GM19240 (cell line): ENCODE results near the gene CHD6.

ENCODE experiments used
- DNase-seq: peaks from one replicate; pipeline ENCODE4 v3.0.0; 2011; ENCODE audit warnings: low spot score; ENCODE audit not compliant: insufficient read length

CHD6 gene

DNA sequence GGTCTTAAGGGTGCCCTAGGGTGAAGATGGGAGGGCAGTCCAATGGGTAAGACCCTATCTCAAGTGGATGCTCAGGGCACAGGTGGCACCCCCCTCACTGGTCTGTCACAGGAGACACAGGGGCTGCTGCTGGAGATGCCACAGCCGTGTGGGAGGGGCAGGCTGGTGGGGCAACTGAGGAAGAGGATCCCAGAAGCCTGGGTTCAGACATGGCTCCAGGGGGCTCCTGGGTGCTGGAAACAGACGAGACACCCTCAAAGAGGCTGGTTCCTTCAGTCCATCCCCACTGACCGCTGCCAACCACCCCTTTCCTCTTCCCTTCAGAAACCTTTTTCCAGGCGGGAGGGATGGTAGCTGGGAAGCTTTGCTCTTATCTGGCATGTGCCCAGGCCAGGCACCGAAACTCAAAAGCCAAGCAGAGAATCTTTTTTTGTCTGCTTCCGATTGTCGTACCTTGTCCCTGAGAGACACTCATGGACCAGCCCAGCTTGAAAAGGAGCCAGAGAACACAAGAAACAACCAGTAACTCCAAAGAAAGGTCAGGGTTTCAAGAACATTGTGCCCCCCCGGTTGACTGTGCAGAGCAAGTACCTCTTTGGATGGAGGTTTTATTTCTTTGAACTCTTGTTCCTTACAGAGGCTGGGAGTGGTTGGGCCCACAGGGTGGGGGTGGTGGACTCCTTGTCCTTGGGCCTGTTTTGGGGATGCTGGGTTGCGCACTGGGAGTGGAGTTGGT lies 223.1 kb downstream of the CHD6 start:
- no peak for DNase-seq

- no peak for DNase-seq
These were observed 224.1 kb downstream of the CHD6 start for GRCh38 chr20:41394081-41394480.

- DNase-seq: no peak
These were observed 224.5 kb downstream of the CHD6 start for GRCh38 chr20:41393705-41394066.

- DNase-seq: no peak
These were observed 225.1 kb downstream of the CHD6 start for GRCh38 chr20:41392871-41393704.

- DNase-seq: no peak
These were observed 225.9 kb downstream of the CHD6 start for GRCh38 chr20:41392295-41392694.

DNA sequence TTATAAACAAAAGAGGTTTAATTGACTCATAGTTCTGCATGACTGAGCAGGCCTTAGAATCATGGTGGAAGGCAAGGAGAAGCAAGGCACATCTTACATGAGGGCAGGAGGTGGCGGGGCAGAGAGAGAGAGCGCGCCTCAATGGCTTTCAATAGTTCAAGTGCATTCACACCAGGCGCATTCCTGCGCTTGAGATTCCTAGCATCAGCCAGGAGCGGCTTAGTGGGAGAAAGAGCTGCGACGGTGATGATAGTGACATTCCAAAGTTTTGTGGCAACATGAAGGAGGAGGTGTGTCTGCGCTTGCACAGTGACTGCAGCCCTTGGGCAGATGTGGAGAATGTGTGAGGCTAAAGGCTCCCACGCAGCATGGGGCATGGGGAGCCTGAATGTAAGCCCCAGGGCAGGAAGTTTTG lies 226.6 kb downstream of the CHD6 start:
- no peak for DNase-seq

DNA sequence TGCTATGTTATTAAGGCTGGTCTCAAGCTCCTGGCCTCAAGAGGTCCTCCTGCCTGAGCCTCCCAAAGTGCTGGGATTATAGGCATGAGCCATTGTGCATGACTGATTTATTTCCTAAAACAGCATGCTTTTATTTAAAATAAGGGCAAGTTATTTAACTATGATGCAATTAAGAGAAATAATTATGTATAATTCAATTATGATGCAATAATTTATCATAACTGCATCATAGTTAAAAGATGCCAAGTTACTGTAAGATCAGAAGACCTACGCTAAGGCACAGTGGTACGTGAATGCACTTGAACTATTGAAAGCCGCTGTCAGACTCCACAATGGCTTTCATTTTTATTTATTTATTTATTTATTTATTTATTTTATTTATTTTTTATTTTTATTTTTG lies 227.3 kb downstream of the CHD6 start:
- no peak for DNase-seq

- DNase-seq: no peak
These were observed 230.7 kb downstream of the CHD6 start for GRCh38 chr20:41387444-41387851.

- DNase-seq: no peak
These were observed 231.4 kb downstream of the CHD6 start for GRCh38 chr20:41386502-41387427.

GRCh38 chr20:41382791-41383305 lies 235.3 kb downstream of the CHD6 start:
- no peak for DNase-seq

DNA sequence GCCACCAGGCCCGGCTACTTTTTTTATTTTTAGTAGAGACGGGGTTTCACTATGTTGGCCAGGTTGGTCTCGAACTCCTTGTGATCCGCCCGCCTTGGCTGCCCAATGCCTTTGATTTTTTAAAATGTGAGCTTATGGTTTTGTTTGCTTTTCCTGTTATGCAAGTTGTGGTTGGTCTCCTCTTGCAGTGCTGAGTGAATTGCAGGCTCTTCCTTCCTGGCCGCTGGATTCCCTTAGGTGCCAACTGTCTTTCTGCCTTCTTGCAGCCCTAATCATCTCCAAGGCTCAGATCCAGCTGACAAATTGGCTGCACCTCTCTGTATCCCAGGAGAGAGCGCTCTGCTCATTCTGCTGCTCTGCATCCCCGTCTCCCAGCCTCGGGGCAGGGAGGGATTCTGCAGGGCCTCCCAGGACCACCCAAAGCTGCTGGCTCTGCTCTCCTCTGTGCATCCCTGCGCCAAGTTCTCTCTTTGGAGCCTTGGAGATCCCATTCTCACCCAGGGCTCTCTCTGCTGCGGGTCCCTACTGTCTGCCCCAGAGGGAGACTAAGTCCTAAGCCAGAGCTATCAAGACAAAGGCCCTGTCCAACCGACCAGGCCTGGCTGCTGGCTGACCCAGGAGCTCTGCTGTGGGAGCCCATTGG lies 237.5 kb downstream of the CHD6 start:
- DNase-seq: no peak

DNA sequence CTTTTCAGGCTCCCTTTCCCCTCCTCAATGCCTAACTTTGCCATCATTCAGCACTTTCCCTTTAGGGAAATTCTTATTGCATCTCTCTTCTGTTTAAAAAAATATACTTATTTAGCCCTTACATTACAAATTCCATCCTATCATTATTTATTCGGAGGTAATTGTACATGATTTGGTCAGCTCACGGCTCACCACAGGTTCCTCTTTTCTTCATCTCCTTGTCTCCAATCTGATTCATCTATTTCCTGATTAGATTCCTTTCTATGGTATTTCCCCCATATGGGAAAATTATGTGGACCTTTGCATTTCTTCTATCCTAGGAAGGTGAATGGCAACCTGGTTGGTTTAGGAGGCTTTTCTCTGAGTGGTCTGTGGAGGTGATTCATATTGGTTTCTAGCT lies 238.6 kb downstream of the CHD6 start:
- DNase-seq: no peak

GRCh38 chr20:41377275-41377674 lies 240.9 kb downstream of the CHD6 start:
- DNase-seq: no peak

DNA sequence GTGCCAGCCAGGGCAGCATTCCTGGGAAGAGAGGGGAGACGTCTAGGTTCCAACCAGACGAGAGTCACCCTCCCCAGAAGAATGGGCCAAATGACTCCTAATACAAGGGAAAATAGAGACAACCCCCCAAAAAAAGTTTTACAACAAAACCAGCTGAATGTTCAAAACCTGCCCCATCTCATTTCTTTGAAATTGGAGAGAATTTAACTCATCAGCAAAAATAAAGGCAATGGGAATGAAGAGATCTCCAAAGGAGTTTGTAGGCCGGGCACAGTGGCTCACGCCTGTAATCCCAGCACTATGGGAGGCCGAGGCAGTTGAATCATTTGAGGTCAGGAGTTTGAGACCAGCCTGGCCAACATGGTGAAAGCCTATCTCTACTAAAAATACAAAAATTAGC lies 241.8 kb downstream of the CHD6 start:
- DNase-seq: no peak

DNA sequence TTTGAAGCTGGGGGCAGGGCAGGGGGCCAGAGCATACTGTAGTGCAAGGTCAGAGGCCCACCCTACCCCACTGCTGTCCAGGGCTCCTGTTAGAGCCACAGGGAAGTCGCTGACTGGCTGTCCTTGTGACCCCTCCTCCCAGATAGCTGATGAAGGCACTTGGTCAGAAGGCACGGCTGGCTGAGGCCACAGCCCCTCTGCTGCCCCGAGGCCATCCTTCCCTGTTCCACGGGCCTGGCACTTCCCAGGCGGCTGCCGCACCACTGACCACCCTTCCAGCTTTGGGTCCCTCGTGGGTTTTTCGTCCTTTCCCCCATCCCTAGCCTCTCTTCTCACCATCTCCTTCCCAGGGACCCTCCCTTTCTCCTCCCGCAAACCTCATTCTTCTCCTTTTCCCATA lies 242.3 kb downstream of the CHD6 start:
- DNase-seq: no peak

DNA sequence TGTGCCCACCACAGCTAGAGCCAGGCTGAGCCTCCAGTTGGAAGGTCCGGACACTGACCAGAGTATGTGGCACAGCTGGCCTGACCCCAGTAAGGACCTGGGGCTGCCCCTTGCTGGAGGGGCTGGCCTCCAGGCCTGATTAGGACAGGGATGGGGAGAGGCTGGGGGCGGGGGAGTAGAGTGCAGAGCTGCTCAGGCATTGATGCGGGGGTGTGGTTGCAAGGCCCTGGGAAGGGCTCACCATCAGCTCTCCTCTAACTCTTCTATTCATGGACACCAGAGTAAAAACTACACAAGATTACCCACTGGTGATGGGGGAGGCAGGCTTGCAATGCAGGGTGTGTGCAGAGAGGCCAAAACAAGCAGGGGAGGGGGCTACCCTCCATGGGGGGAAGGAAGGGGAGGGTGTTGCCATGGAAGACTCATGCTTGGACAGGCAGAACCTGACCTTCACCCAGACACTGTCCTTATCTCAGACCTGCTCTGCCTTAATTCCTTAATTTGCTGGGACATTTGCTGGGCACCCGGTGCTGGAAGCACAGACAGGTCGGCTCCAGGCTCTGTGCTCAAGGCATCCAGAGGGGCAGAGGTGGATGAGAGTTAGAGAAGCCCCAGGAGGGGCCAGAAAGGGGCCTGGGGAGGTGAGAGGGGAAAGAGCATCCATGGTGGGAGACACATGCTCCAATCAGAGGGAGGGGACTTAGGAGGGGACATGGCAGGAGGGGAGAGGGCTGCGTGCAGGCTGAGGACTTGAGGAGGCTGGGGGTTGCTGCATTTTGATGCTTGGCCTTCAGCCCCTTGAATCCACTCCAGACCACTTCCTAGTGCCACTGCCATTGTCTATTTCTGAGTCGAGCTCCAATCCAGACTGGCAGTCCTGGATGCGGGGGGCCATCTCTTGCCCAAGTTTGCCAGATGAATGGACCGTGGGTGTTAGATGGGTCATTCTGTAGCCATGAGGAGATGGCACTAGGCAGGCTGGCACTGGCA lies 244.0 kb downstream of the CHD6 start:
- DNase-seq: no peak

DNA sequence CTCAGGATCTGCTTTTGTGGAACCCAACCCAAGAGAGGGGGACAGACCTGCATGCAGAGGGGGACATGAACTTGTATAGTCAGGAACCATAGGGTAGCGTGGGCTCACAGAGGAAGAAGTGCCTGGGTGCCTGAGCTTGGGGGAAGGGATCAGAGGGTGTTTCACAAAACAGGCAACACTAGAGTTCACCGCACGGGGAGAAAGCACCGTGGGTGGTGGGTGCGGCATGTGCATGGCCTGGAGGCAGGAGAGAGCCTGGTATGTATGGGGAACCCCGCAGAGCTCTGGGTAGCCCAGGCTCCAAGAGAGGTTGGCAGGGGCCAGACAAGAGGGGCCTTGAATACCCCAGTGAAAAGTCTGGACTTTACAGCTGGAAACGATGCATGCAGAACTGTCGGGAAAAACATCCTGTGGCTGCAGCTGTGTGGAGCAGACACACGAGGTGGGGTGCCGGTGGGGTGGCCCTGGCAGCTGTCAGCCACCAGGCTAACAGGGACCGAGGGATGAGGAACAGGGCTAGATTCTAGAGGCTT lies 244.9 kb downstream of the CHD6 start:
- no peak for DNase-seq

GRCh38 chr20:41371371-41371770 lies 246.8 kb downstream of the CHD6 start:
- DNase-seq: no peak

DNA sequence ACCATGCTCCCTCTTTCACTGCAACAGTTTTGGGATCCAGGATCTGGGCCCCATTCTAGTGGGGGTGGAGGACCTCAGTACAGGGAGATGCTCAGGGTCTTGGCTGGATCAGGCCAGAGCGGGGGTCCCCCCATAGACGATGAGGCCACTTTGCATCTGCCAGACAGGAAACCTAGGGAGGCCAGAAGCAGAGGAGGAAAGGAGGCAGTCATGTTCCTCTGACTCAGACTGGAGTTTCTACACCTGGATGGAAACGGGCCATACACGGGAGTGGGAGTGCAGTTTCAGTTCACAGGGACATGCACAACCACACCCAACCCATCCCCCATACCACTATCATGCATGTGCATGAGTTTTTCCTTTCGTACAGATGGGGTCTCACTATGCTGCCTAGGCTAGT lies 248.0 kb downstream of the CHD6 start:
- DNase-seq: peak; percentile 45

DNA sequence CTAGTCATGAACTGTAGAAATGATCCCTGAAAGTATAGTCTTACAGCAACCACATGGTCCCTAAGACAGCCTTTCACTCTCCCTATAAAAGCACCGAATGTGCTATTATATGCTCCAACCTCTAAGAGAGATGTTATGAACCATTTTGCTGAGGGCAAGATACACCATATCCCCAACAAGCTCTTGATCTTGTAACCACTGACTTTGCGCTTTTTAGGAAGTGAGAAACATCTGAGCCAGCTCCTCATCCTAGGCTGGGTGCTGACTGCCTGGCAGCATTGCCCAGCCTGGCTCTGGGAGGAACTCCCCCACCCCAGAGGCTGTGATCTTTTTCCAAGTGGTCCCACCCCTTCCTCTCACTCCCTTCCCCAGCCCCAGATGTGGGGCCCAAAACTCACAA lies 248.5 kb downstream of the CHD6 start:
- no peak for DNase-seq
